Large intestine (tissue), 12 donors: ENCODE data around the gene SLC38A1. TPM values are rescaled to one million over a fixed set of nuclear protein-coding genes. Genes with fewer than 3 reads are reported as not detected.

Experiments
- DNase-seq, 2 donors: peaks; one replicate each; pipeline versions ENCODE4 v3.0.0 to v3.0.0-alpha.2; 2013
- H3K27ac ChIP-seq: one replicate; pipeline ENCODE4 v1.5.1; 2013; ENCODE audit warnings: low read length
- H3K27me3 ChIP-seq: 2 replicates; pipeline ENCODE4 v1.6.1; 2013; ENCODE audit warnings: low read length; ENCODE audit not compliant: control insufficient read depth, insufficient read depth
- H3K36me3 ChIP-seq: 2 replicates; pipeline ENCODE4 v1.6.1; 2013; ENCODE audit warnings: low read length; ENCODE audit not compliant: control insufficient read depth, insufficient read depth
- H3K4me1 ChIP-seq: one replicate; pipeline ENCODE4 v1.6.1; 2013; ENCODE audit warnings: low read length; ENCODE audit not compliant: control insufficient read depth, insufficient read depth
- H3K4me3 ChIP-seq: one replicate; pipeline ENCODE4 v1.5.1; 2013; ENCODE audit warnings: low read length
- H3K9me3 ChIP-seq: one replicate; pipeline ENCODE4 v1.6.1; 2013; ENCODE audit warnings: mild to moderate bottlenecking, low read depth, low read length, moderate library complexity; ENCODE audit not compliant: control insufficient read depth
- WGBS: methylation state at CpG from one replicate; pipeline ENCODE4 v1.1.5; 2013; ENCODE audit warnings: low lambda C conversion rate; ENCODE audit not compliant: insufficient coverage; 5-methylcytosine and 5-hydroxymethylcytosine counted together
- long read RNA-seq, 11 donors: transcript quantifications; one replicate each; lab custom pipeline, GENCODE V29; 2026
- polyA plus RNA-seq: library from polyadenylated mRNA; unstranded; fragments of 120-200 nt; gene quantifications from one replicate; pipeline ENCODE4 v1.2.1, GENCODE V29; 2013

Gene SLC38A1
- polyA plus RNA-seq = 52.9 TPM
- long read RNA-seq, donor 1, full-length matches to known transcripts = 5 of 15 reads
- long read RNA-seq, donor 1, partial matches to known transcripts = 10 of 15 reads
- long read RNA-seq, donor 1, other reads (novel, unspliced or antisense) = 0 of 15 reads
- long read RNA-seq, donor 2, full-length matches to known transcripts = 10 of 28 reads
- long read RNA-seq, donor 2, partial matches to known transcripts = 18 of 28 reads
- long read RNA-seq, donor 2, other reads (novel, unspliced or antisense) = 0 of 28 reads
- long read RNA-seq, donor 3 = 0 reads
- long read RNA-seq, donor 4 = 0 reads
- long read RNA-seq, donor 5, full-length matches to known transcripts = 5 of 5 reads
- long read RNA-seq, donor 5, partial matches to known transcripts = 0 of 5 reads
- long read RNA-seq, donor 5, other reads (novel, unspliced or antisense) = 0 of 5 reads
- long read RNA-seq, donor 6, full-length matches to known transcripts = 11 of 37 reads
- long read RNA-seq, donor 6, partial matches to known transcripts = 26 of 37 reads
- long read RNA-seq, donor 6, other reads (novel, unspliced or antisense) = 0 of 37 reads
- long read RNA-seq, donor 7, full-length matches to known transcripts = 6 of 6 reads
- long read RNA-seq, donor 7, partial matches to known transcripts = 0 of 6 reads
- long read RNA-seq, donor 7, other reads (novel, unspliced or antisense) = 0 of 6 reads
- long read RNA-seq, donor 8, full-length matches to known transcripts = 9 of 15 reads
- long read RNA-seq, donor 8, partial matches to known transcripts = 6 of 15 reads
- long read RNA-seq, donor 8, other reads (novel, unspliced or antisense) = 0 of 15 reads
- long read RNA-seq, donor 9, full-length matches to known transcripts = 6 of 6 reads
- long read RNA-seq, donor 9, partial matches to known transcripts = 0 of 6 reads
- long read RNA-seq, donor 9, other reads (novel, unspliced or antisense) = 0 of 6 reads
- long read RNA-seq, donor 10, full-length matches to known transcripts = 8 of 13 reads
- long read RNA-seq, donor 10, partial matches to known transcripts = 5 of 13 reads
- long read RNA-seq, donor 10, other reads (novel, unspliced or antisense) = 0 of 13 reads
- long read RNA-seq, donor 11, full-length matches to known transcripts = 6 of 6 reads
- long read RNA-seq, donor 11, partial matches to known transcripts = 0 of 6 reads
- long read RNA-seq, donor 11, other reads (novel, unspliced or antisense) = 0 of 6 reads

GRCh38 chr12:46268583-46269428 is at the start of gene SLC38A1:
SLC38A1 (minus strand) TSS chr12:46269043; CDS start chr12:46239800, 29,243 bp downstream.
- peak within 1 kb of the TSS; percentile 92 for H3K27ac ChIP-seq
- H3K4me1 ChIP-seq = peaks cover 8% of the 10 kb centered on the region
- no CpG with 5 or more reads among the region's 73 CpGs for WGBS
- H3K36me3 ChIP-seq = no peaks in the 10 kb centered on the region
- peaks cover 26% of the 10 kb centered on the region for H3K27me3 ChIP-seq
- peak; percentile 83 to 93 for DNase-seq
- H3K9me3 ChIP-seq = no peaks in the 10 kb centered on the region
- peak within 1 kb of the TSS; percentile 72 for H3K4me3 ChIP-seq

GRCh38 chr12:46318037-46318436 is 49.2 kb upstream of the SLC38A1 start:
- H3K9me3 ChIP-seq = no peaks in the 10 kb centered on the region
- H3K36me3 ChIP-seq = no peaks in the 10 kb centered on the region
- WGBS = 100% methylated on average over 1 of the region's 5 CpGs
- no peak for DNase-seq
- no peak overlapping the region for H3K27ac ChIP-seq
- H3K27me3 ChIP-seq = no peaks in the 10 kb centered on the region
- H3K4me1 ChIP-seq = no peaks in the 10 kb centered on the region
- no peak overlapping the region for H3K4me3 ChIP-seq

GRCh38 chr12:46304070-46304469 is 35.2 kb upstream of the SLC38A1 start:
- H3K27ac ChIP-seq = no peak overlapping the region
- no peaks in the 10 kb centered on the region for H3K4me1 ChIP-seq
- no peak for DNase-seq
- no peak overlapping the region for H3K4me3 ChIP-seq
- no peaks in the 10 kb centered on the region for H3K27me3 ChIP-seq
- no peaks in the 10 kb centered on the region for H3K36me3 ChIP-seq
- WGBS = 0% methylated on average over 1 of the region's 3 CpGs
- H3K9me3 ChIP-seq = no peaks in the 10 kb centered on the region

- WGBS = 96% methylated on average over 4 of the region's 5 CpGs
- Histone ChIP-seq H3K4me1 (no peaks in the 10 kb centered on the region), H3K9me3 (no peaks in the 10 kb centered on the region), H3K36me3 (no peaks in the 10 kb centered on the region), H3K4me3 (no peak overlapping the region), H3K27ac (no peak overlapping the region), H3K27me3 (peaks cover 2% of the 10 kb centered on the region)
- peak; percentile 29 to 35 for DNase-seq
Observed at GRCh38 chr12:46303039-46303666, 34.3 kb upstream of the SLC38A1 start.

GRCh38 chr12:46300910-46301309 is 32.1 kb upstream of the SLC38A1 start:
- Histone ChIP-seq H3K27ac (no peak overlapping the region), H3K9me3 (no peaks in the 10 kb centered on the region), H3K4me3 (no peak overlapping the region), H3K4me1 (no peaks in the 10 kb centered on the region), H3K27me3 (peaks cover 2% of the 10 kb centered on the region), H3K36me3 (no peaks in the 10 kb centered on the region)
- peak; percentile 19 to 25 for DNase-seq
- no CpG with 5 or more reads among the region's 3 CpGs for WGBS

- Histone ChIP-seq H3K27me3 (peaks cover 2% of the 10 kb centered on the region), H3K9me3 (no peaks in the 10 kb centered on the region), H3K27ac (no peak overlapping the region), H3K4me1 (no peaks in the 10 kb centered on the region), H3K4me3 (no peak overlapping the region), H3K36me3 (no peaks in the 10 kb centered on the region)
- DNase-seq = no peak
Observed at GRCh38 chr12:46299851-46300250, 31.0 kb upstream of the SLC38A1 start.

GRCh38 chr12:46298261-46298660 is 29.4 kb upstream of the SLC38A1 start:
- H3K27me3 ChIP-seq = peaks cover 2% of the 10 kb centered on the region
- H3K27ac ChIP-seq = no peak overlapping the region
- WGBS = 86% methylated on average over 1 of the region's 2 CpGs
- no peaks in the 10 kb centered on the region for H3K36me3 ChIP-seq
- H3K9me3 ChIP-seq = no peaks in the 10 kb centered on the region
- H3K4me1 ChIP-seq = no peaks in the 10 kb centered on the region
- H3K4me3 ChIP-seq = no peak overlapping the region
- DNase-seq = no peak

- H3K27me3 ChIP-seq = peaks cover 2% of the 10 kb centered on the region
- no peaks in the 10 kb centered on the region for H3K4me1 ChIP-seq
- no CpG with 5 or more reads among the region's 4 CpGs for WGBS
- no peak overlapping the region for H3K4me3 ChIP-seq
- no peak overlapping the region for H3K27ac ChIP-seq
- no peak for DNase-seq
- no peaks in the 10 kb centered on the region for H3K36me3 ChIP-seq
- no peaks in the 10 kb centered on the region for H3K9me3 ChIP-seq
Observed at GRCh38 chr12:46296822-46297221, 28.0 kb upstream of the SLC38A1 start.

- no peaks in the 10 kb centered on the region for H3K4me1 ChIP-seq
- no peaks in the 10 kb centered on the region for H3K36me3 ChIP-seq
- DNase-seq = no peak
- no peak overlapping the region for H3K27ac ChIP-seq
- H3K9me3 ChIP-seq = no peaks in the 10 kb centered on the region
- no peak overlapping the region for H3K4me3 ChIP-seq
- WGBS = no CpG with 5 or more reads among the region's 2 CpGs
- no peaks in the 10 kb centered on the region for H3K27me3 ChIP-seq
Observed at GRCh38 chr12:46292754-46293402, 24.0 kb upstream of the SLC38A1 start.
